T-helper 2 cell treated with Interferon-gamma antibody and Interleukin-4, amounts not matched to agents 5 μg/mL and 100 μg/mL, for 36 hours (primary cell): Measurements from ENCODE around the gene ATXN1.

Source experiments
- DNase-seq: peaks from one replicate; pipeline ENCODE4 v3.0.0; 2021; ENCODE audit warnings: low spot score
- H3K27ac Mint-ChIP-seq: one replicate; pipeline ENCODE4 v1.8.0; 2021; ENCODE audit warnings: mild to moderate bottlenecking, mixed read lengths
- H3K27me3 Mint-ChIP-seq: one replicate; pipeline ENCODE4 v1.8.0; 2021; ENCODE audit warnings: low read depth, mixed read lengths
- H3K36me3 Mint-ChIP-seq: one replicate; pipeline ENCODE4 v1.8.0; 2021; ENCODE audit warnings: low read depth, mixed read lengths
- H3K4me1 Mint-ChIP-seq: one replicate; pipeline ENCODE4 v1.8.0; 2021; ENCODE audit warnings: low read depth, mixed read lengths
- H3K4me3 Mint-ChIP-seq: one replicate; pipeline ENCODE4 v1.8.0; 2022; ENCODE audit warnings: mild to moderate bottlenecking, moderate library complexity, mixed read lengths
- H3K9me3 Mint-ChIP-seq: one replicate; pipeline ENCODE4 v1.8.0; 2021; ENCODE audit warnings: mixed read lengths

ATXN1 gene

GRCh38 chr6:16296061-16296670 is 465.1 kb downstream of the ATXN1 start:
- no peaks in the 10 kb centered on the region for H3K9me3 Mint-ChIP-seq
- H3K27me3 Mint-ChIP-seq, result peaks cover 2% of the 10 kb centered on the region
- no peak overlapping the region for H3K27ac Mint-ChIP-seq
- no peak overlapping the region for H3K4me3 Mint-ChIP-seq
- no peaks in the 10 kb centered on the region for H3K4me1 Mint-ChIP-seq
- no peaks in the 10 kb centered on the region for H3K36me3 Mint-ChIP-seq
- no peak for DNase-seq

GRCh38 chr6:16295471-16295870 is 465.8 kb downstream of the ATXN1 start:
- H3K9me3 Mint-ChIP-seq, result no peaks in the 10 kb centered on the region
- no peaks in the 10 kb centered on the region for H3K4me1 Mint-ChIP-seq
- H3K36me3 Mint-ChIP-seq, result no peaks in the 10 kb centered on the region
- no peak overlapping the region for H3K27ac Mint-ChIP-seq
- peaks cover 2% of the 10 kb centered on the region for H3K27me3 Mint-ChIP-seq
- no peak overlapping the region for H3K4me3 Mint-ChIP-seq
- no peak for DNase-seq

- no peak overlapping the region for H3K27ac Mint-ChIP-seq
- no peak overlapping the region for H3K4me3 Mint-ChIP-seq
- no peaks in the 10 kb centered on the region for H3K9me3 Mint-ChIP-seq
- H3K36me3 Mint-ChIP-seq, result no peaks in the 10 kb centered on the region
- H3K4me1 Mint-ChIP-seq, result no peaks in the 10 kb centered on the region
- peaks cover 2% of the 10 kb centered on the region for H3K27me3 Mint-ChIP-seq
- no peak for DNase-seq
Observed at GRCh38 chr6:16295060-16295459, 466.2 kb downstream of the ATXN1 start.

- Mint-ChIP-seq H3K4me1 (no peaks in the 10 kb centered on the region), H3K36me3 (no peaks in the 10 kb centered on the region), H3K27me3 (peaks cover 2% of the 10 kb centered on the region), H3K27ac (no peak overlapping the region), H3K9me3 (no peaks in the 10 kb centered on the region), H3K4me3 (no peak overlapping the region)
- DNase-seq, result no peak
Observed at GRCh38 chr6:16294371-16294770, 466.9 kb downstream of the ATXN1 start.

GRCh38 chr6:16292942-16293341 is 468.3 kb downstream of the ATXN1 start:
- H3K27me3 Mint-ChIP-seq, result peaks cover 2% of the 10 kb centered on the region
- no peaks in the 10 kb centered on the region for H3K9me3 Mint-ChIP-seq
- H3K36me3 Mint-ChIP-seq, result no peaks in the 10 kb centered on the region
- no peak overlapping the region for H3K4me3 Mint-ChIP-seq
- no peak for DNase-seq
- H3K4me1 Mint-ChIP-seq, result no peaks in the 10 kb centered on the region
- no peak overlapping the region for H3K27ac Mint-ChIP-seq

- DNase-seq, result no peak
- peaks cover 2% of the 10 kb centered on the region for H3K27me3 Mint-ChIP-seq
- no peaks in the 10 kb centered on the region for H3K9me3 Mint-ChIP-seq
- no peaks in the 10 kb centered on the region for H3K36me3 Mint-ChIP-seq
- H3K4me3 Mint-ChIP-seq, result no peak overlapping the region
- no peaks in the 10 kb centered on the region for H3K4me1 Mint-ChIP-seq
- H3K27ac Mint-ChIP-seq, result no peak overlapping the region
Observed at GRCh38 chr6:16292432-16292831, 468.8 kb downstream of the ATXN1 start.

GRCh38 chr6:16291739-16292138 is 469.5 kb downstream of the ATXN1 start:
- Mint-ChIP-seq H3K27ac (no peak overlapping the region), H3K9me3 (no peaks in the 10 kb centered on the region), H3K36me3 (no peaks in the 10 kb centered on the region), H3K4me3 (no peak overlapping the region), H3K4me1 (no peaks in the 10 kb centered on the region), H3K27me3 (peaks cover 2% of the 10 kb centered on the region)
- DNase-seq, result no peak

GRCh38 chr6:16288163-16288562 is 473.1 kb downstream of the ATXN1 start:
- Mint-ChIP-seq H3K36me3 (no peaks in the 10 kb centered on the region), H3K27ac (no peak overlapping the region), H3K27me3 (peaks cover 5% of the 10 kb centered on the region), H3K4me3 (no peak overlapping the region), H3K9me3 (no peaks in the 10 kb centered on the region), H3K4me1 (no peaks in the 10 kb centered on the region)
- no peak for DNase-seq

- Mint-ChIP-seq H3K27ac (no peak overlapping the region), H3K4me1 (no peaks in the 10 kb centered on the region), H3K36me3 (no peaks in the 10 kb centered on the region), H3K27me3 (peaks cover 5% of the 10 kb centered on the region), H3K9me3 (no peaks in the 10 kb centered on the region), H3K4me3 (no peak overlapping the region)
- no peak for DNase-seq
Observed at GRCh38 chr6:16286151-16286522, 475.1 kb downstream of the ATXN1 start.

GRCh38 chr6:16285467-16286150 is 475.7 kb downstream of the ATXN1 start:
- no peak overlapping the region for H3K27ac Mint-ChIP-seq

GRCh38 chr6:16284472-16284871 is 476.8 kb downstream of the ATXN1 start:
- Mint-ChIP-seq H3K4me3 (no peak overlapping the region), H3K9me3 (no peaks in the 10 kb centered on the region), H3K36me3 (no peaks in the 10 kb centered on the region), H3K27me3 (peaks cover 5% of the 10 kb centered on the region), H3K4me1 (no peaks in the 10 kb centered on the region), H3K27ac (no peak overlapping the region)
- DNase-seq, result no peak

More at GRCh38 chr6:16285467-16286150, 475.7 kb downstream of the ATXN1 start:
- no peaks in the 10 kb centered on the region for H3K4me1 Mint-ChIP-seq
- H3K4me3 Mint-ChIP-seq, result no peak overlapping the region
- no peaks in the 10 kb centered on the region for H3K9me3 Mint-ChIP-seq
- DNase-seq, result no peak
- peaks cover 5% of the 10 kb centered on the region for H3K27me3 Mint-ChIP-seq
- H3K36me3 Mint-ChIP-seq, result no peaks in the 10 kb centered on the region

- no peak overlapping the region for H3K4me3 Mint-ChIP-seq
- peaks cover 5% of the 10 kb centered on the region for H3K27me3 Mint-ChIP-seq
- peaks cover 2% of the 10 kb centered on the region for H3K4me1 Mint-ChIP-seq
- no peak for DNase-seq
- no peaks in the 10 kb centered on the region for H3K9me3 Mint-ChIP-seq
- H3K36me3 Mint-ChIP-seq, result no peaks in the 10 kb centered on the region
- H3K27ac Mint-ChIP-seq, result no peak overlapping the region
Observed at GRCh38 chr6:16282370-16282769, 478.9 kb downstream of the ATXN1 start.

GRCh38 chr6:16279243-16279642 is 482.0 kb downstream of the ATXN1 start:
- no peaks in the 10 kb centered on the region for H3K9me3 Mint-ChIP-seq
- H3K4me3 Mint-ChIP-seq, result no peak overlapping the region
- peaks cover 2% of the 10 kb centered on the region for H3K4me1 Mint-ChIP-seq
- peaks cover 2% of the 10 kb centered on the region for H3K27me3 Mint-ChIP-seq
- H3K36me3 Mint-ChIP-seq, result no peaks in the 10 kb centered on the region
- no peak for DNase-seq
- H3K27ac Mint-ChIP-seq, result no peak overlapping the region

- H3K4me1 Mint-ChIP-seq, result peaks cover 2% of the 10 kb centered on the region
- no peak overlapping the region for H3K27ac Mint-ChIP-seq
- no peak overlapping the region for H3K4me3 Mint-ChIP-seq
- H3K9me3 Mint-ChIP-seq, result no peaks in the 10 kb centered on the region
- H3K27me3 Mint-ChIP-seq, result peaks cover 2% of the 10 kb centered on the region
- no peak for DNase-seq
- H3K36me3 Mint-ChIP-seq, result no peaks in the 10 kb centered on the region
Observed at GRCh38 chr6:16278750-16279149, 482.5 kb downstream of the ATXN1 start.
